ENCODE results near the gene SNX11.

GRCh38 chr17:48121923-48122664 lies 14.5 kb downstream of the SNX11 start:
- TF ChIP-seq CTCF (IDR thresholded peaks at IDR 0.05) (no peak), POLR2A (IDR thresholded peaks at IDR 0.05) (no peak), EP300 (IDR thresholded peaks at IDR 0.05) (no peak)
